Nephron (organoid): ENCODE data around the gene AGAP1.

Source experiments
- H3K27ac Mint-ChIP-seq, 3 experiments: 2 replicates each; pipeline ENCODE4 v1.8.0; 2020; ENCODE audit warnings: mixed read lengths in 3 of 3, mild to moderate bottlenecking in 2 of 3, moderate library complexity in 1 of 3
- H3K27me3 Mint-ChIP-seq: 2 replicates; pipeline ENCODE4 v1.8.0; 2021; ENCODE audit warnings: low read depth, mild to moderate bottlenecking, moderate library complexity, mixed read lengths
- H3K36me3 Mint-ChIP-seq: 2 replicates; pipeline ENCODE4 v1.8.0; 2020; ENCODE audit warnings: low read depth, mixed read lengths
- H3K4me1 Mint-ChIP-seq: 2 replicates; pipeline ENCODE4 v1.8.0; 2020; ENCODE audit warnings: mixed read lengths
- H3K4me3 Mint-ChIP-seq, 3 experiments: 2 replicates each; pipeline ENCODE4 v1.8.0; 2020; ENCODE audit warnings: mild to moderate bottlenecking in 3 of 3, mixed read lengths in 3 of 3, moderate library complexity in 2 of 3
- H3K9me3 Mint-ChIP-seq: 2 replicates; pipeline ENCODE4 v1.8.0; 2020; ENCODE audit warnings: mixed read lengths
- CTCF ChIP-seq, 3 experiments: fragments of 200-600 bp; sonication (generic); IDR thresholded peaks; one replicate each; pipeline ENCODE4 v1.5.0; 2021; ENCODE audit warnings: antibody characterized with exemption in 3 of 3; ENCODE audit not compliant: unreplicated experiment in 3 of 3

The AGAP1 gene

GRCh38 chr2:235449568-235449967 is 44.3 kb upstream of the AGAP1 start:
- Mint-ChIP-seq H3K27ac (no peak overlapping the region), H3K36me3 (no peaks in the 10 kb centered on the region), H3K4me1 (no peaks in the 10 kb centered on the region), H3K4me3 (no peak overlapping the region), H3K27me3 (peaks cover 11% of the 10 kb centered on the region), H3K9me3 (no peaks in the 10 kb centered on the region)
- TF ChIP-seq CTCF (IDR thresholded peaks at IDR 0.05; ENCODE audit: unreplicated experiment in 3 of 3): no peak

- Mint-ChIP-seq H3K4me3 (no peak overlapping the region), H3K4me1 (no peaks in the 10 kb centered on the region), H3K27ac (no peak overlapping the region), H3K27me3 (peaks cover 9% of the 10 kb centered on the region), H3K36me3 (no peaks in the 10 kb centered on the region), H3K9me3 (no peaks in the 10 kb centered on the region)
- no peak for TF ChIP-seq CTCF (IDR thresholded peaks at IDR 0.05; ENCODE audit: unreplicated experiment in 3 of 3)
These were observed 40.2 kb upstream of the AGAP1 start for GRCh38 chr2:235453605-235454151.

GRCh38 chr2:235458839-235459273 is 35.0 kb upstream of the AGAP1 start:
- Mint-ChIP-seq H3K27me3 (peaks cover 6% of the 10 kb centered on the region), H3K27ac (peak overlapping the region in 1 of 3 experiments; percentile 14), H3K9me3 (no peaks in the 10 kb centered on the region), H3K4me1 (peaks cover 4% of the 10 kb centered on the region), H3K36me3 (no peaks in the 10 kb centered on the region), H3K4me3 (no peak overlapping the region)
- no peak for TF ChIP-seq CTCF (IDR thresholded peaks at IDR 0.05; ENCODE audit: unreplicated experiment in 3 of 3)

GRCh38 chr2:235460548-235461047 is 33.2 kb upstream of the AGAP1 start:
- Mint-ChIP-seq H3K9me3 (no peaks in the 10 kb centered on the region), H3K27ac (no peak overlapping the region), H3K4me1 (peaks cover 4% of the 10 kb centered on the region), H3K4me3 (no peak overlapping the region), H3K36me3 (no peaks in the 10 kb centered on the region), H3K27me3 (peaks cover 6% of the 10 kb centered on the region)
- TF ChIP-seq CTCF (IDR thresholded peaks at IDR 0.05; ENCODE audit: unreplicated experiment in 3 of 3): no peak

GRCh38 chr2:235461763-235462414 is 32.0 kb upstream of the AGAP1 start:
- no peak for TF ChIP-seq CTCF (IDR thresholded peaks at IDR 0.05; ENCODE audit: unreplicated experiment in 3 of 3)
- Mint-ChIP-seq H3K27me3 (peaks cover 6% of the 10 kb centered on the region), H3K27ac (no peak overlapping the region), H3K4me3 (no peak overlapping the region), H3K9me3 (no peaks in the 10 kb centered on the region), H3K4me1 (peaks cover 4% of the 10 kb centered on the region), H3K36me3 (no peaks in the 10 kb centered on the region)

GRCh38 chr2:235462415-235462790 is 31.4 kb upstream of the AGAP1 start:
- no peaks in the 10 kb centered on the region for H3K9me3 Mint-ChIP-seq
- no peak overlapping the region for H3K4me3 Mint-ChIP-seq
- no peaks in the 10 kb centered on the region for H3K36me3 Mint-ChIP-seq
- H3K27ac Mint-ChIP-seq: no peak overlapping the region
- TF ChIP-seq CTCF (IDR thresholded peaks at IDR 0.05; ENCODE audit: unreplicated experiment in 3 of 3): no peak
- H3K27me3 Mint-ChIP-seq: peaks cover 6% of the 10 kb centered on the region
- peaks cover 4% of the 10 kb centered on the region for H3K4me1 Mint-ChIP-seq
